GM23248 (cell line): Measurements from ENCODE around the gene CCDC127.

Experiments used
- EZH2 ChIP-seq: fragments of 200-600 bp; sonication (generic); IDR thresholded peaks from 2 replicates; pipeline ENCODE4 v1.6.1; 2018; ENCODE audit warnings: antibody characterized with exemption, mild to moderate bottlenecking; ENCODE audit not compliant: insufficient read depth, poor library complexity, severe bottlenecking
- EZH2phosphoT487 ChIP-seq: fragments of 200-600 bp; sonication (generic); IDR thresholded peaks from 2 replicates; pipeline ENCODE4 v1.6.1; 2018; ENCODE audit warnings: antibody characterized with exemption, moderate library complexity, mild to moderate bottlenecking, low read depth; ENCODE audit not compliant: insufficient read depth

DNA sequence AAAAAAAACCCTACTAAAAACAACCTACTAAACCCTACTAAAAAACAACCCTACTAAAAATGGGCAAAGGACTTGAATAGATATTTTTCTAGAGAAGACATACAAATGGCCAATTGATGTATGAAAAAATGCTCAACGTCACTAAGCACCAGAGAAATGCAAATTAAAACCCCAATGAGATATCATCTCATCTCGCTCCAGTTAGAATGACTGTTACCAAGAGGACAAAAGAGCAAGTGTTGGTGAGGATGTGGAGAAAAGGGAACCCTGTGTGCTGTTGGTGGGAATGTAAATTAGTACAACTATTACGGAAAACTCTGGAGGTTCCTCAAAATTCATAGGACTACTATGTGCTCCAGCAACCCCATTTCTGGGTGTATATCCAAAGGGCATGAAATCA lies 10.9 kb upstream of the CCDC127 start:
- TF ChIP-seq EZH2phosphoT487: no peak
- TF ChIP-seq EZH2: no peak
